Central memory CD8-positive, alpha-beta T cell (primary cell): ENCODE measurements around the gene KHDRBS2.
"Not testable (repeated sequence)": the region's sequence is repeated elsewhere in the genome, so short reads cannot be mapped to it uniquely, and the experiment has no call there.

ENCODE experiments used
- ATAC-seq: fragments of 150-1000 bp; cut with Tn5 transposase; replicated peaks from 2 replicates; pipeline ENCODE4 v1.10.0; 2022; ENCODE audit warnings: mild to moderate bottlenecking, moderate FRiP score, moderate number of reproducible peaks; ENCODE audit not compliant: poor library complexity, severe bottlenecking; ENCODE audit errors: extremely low read depth
- DNase-seq, 2 donors: peaks; one replicate each; pipeline ENCODE4 v3.0.0; 2021; ENCODE audit warnings: low spot score in 2 of 2
- H3K27ac Mint-ChIP-seq: one replicate; pipeline ENCODE4 v1.8.0; 2022; ENCODE audit warnings: low read depth, mild to moderate bottlenecking, moderate library complexity, mixed read lengths
- H3K27me3 Mint-ChIP-seq: one replicate; pipeline ENCODE4 v1.8.0; 2022; ENCODE audit warnings: mixed read lengths
- H3K36me3 Mint-ChIP-seq: one replicate; pipeline ENCODE4 v1.8.0; 2022; ENCODE audit warnings: mild to moderate bottlenecking, moderate library complexity, mixed read lengths; ENCODE audit not compliant: insufficient read depth
- H3K4me1 Mint-ChIP-seq: one replicate; pipeline ENCODE4 v1.8.0; 2022; ENCODE audit warnings: mixed read lengths
- H3K4me3 Mint-ChIP-seq: one replicate; pipeline ENCODE4 v1.8.0; 2022; ENCODE audit warnings: mild to moderate bottlenecking, moderate library complexity, mixed read lengths
- H3K9me3 Mint-ChIP-seq: one replicate; pipeline ENCODE4 v1.8.0; 2022; ENCODE audit warnings: mixed read lengths

Gene KHDRBS2

GRCh38 chr6:61869632-61870400 lies 416.2 kb downstream of the KHDRBS2 start:
- no peaks in the 10 kb centered on the region for H3K27me3 Mint-ChIP-seq
- H3K27ac Mint-ChIP-seq = no peak overlapping the region
- no peaks in the 10 kb centered on the region for H3K4me1 Mint-ChIP-seq
- DNase-seq (no peak), ATAC-seq (no peak)
- no peak overlapping the region for H3K4me3 Mint-ChIP-seq
- H3K36me3 Mint-ChIP-seq = peaks cover 2% of the 10 kb centered on the region
- H3K9me3 Mint-ChIP-seq = peaks cover 19% of the 10 kb centered on the region

- DNase-seq = no peak
- Mint-ChIP-seq H3K4me3 (no peak overlapping the region), H3K27me3 (no peaks in the 10 kb centered on the region), H3K4me1 (no peaks in the 10 kb centered on the region), H3K27ac (no peak overlapping the region), H3K36me3 (peaks cover 2% of the 10 kb centered on the region), H3K9me3 (peaks cover 27% of the 10 kb centered on the region)
- no peak for ATAC-seq
These were observed 417.4 kb downstream of the KHDRBS2 start for GRCh38 chr6:61868507-61869080.

- Mint-ChIP-seq H3K4me1 (no peaks in the 10 kb centered on the region), H3K36me3 (peaks cover 2% of the 10 kb centered on the region), H3K9me3 (peaks cover 37% of the 10 kb centered on the region), H3K4me3 (no peak overlapping the region), H3K27ac (no peak overlapping the region), H3K27me3 (no peaks in the 10 kb centered on the region)
- ATAC-seq (no peak), DNase-seq (no peak)
These were observed 418.4 kb downstream of the KHDRBS2 start for GRCh38 chr6:61867635-61868034.

GRCh38 chr6:61857541-61857940 lies 428.5 kb downstream of the KHDRBS2 start:
- Mint-ChIP-seq H3K36me3 (no peaks in the 10 kb centered on the region), H3K27ac (no peak overlapping the region), H3K4me3 (no peak overlapping the region), H3K9me3 (peaks cover 13% of the 10 kb centered on the region), H3K4me1 (no peaks in the 10 kb centered on the region), H3K27me3 (no peaks in the 10 kb centered on the region)
- no peak for ATAC-seq
- no peak for DNase-seq

GRCh38 chr6:61841958-61842357 lies 444.1 kb downstream of the KHDRBS2 start:
- Mint-ChIP-seq H3K9me3 (peaks cover 12% of the 10 kb centered on the region), H3K27ac (no peak overlapping the region), H3K4me3 (no peak overlapping the region), H3K27me3 (no peaks in the 10 kb centered on the region), H3K36me3 (no peaks in the 10 kb centered on the region), H3K4me1 (no peaks in the 10 kb centered on the region)
- ATAC-seq (no peak), DNase-seq (no peak)

GRCh38 chr6:61835237-61835636 lies 450.8 kb downstream of the KHDRBS2 start:
- no peak overlapping the region for H3K4me3 Mint-ChIP-seq

GRCh38 chr6:61833176-61833755 lies 452.8 kb downstream of the KHDRBS2 start:
- DNase-seq (no peak), ATAC-seq (no peak)
- no peak overlapping the region for H3K4me3 Mint-ChIP-seq
- no peak overlapping the region for H3K27ac Mint-ChIP-seq
- peaks cover 8% of the 10 kb centered on the region for H3K9me3 Mint-ChIP-seq
- H3K36me3 Mint-ChIP-seq = no peaks in the 10 kb centered on the region
- H3K4me1 Mint-ChIP-seq = no peaks in the 10 kb centered on the region
- no peaks in the 10 kb centered on the region for H3K27me3 Mint-ChIP-seq

More at GRCh38 chr6:61835237-61835636, 450.8 kb downstream of the KHDRBS2 start:
- Mint-ChIP-seq H3K27me3 (no peaks in the 10 kb centered on the region), H3K36me3 (no peaks in the 10 kb centered on the region), H3K4me1 (no peaks in the 10 kb centered on the region), H3K9me3 (peaks cover 8% of the 10 kb centered on the region), H3K27ac (no peak overlapping the region)
- DNase-seq = no peak
- ATAC-seq = no peak

- H3K9me3 Mint-ChIP-seq = peaks cover 24% of the 10 kb centered on the region
- no peak for DNase-seq
- no peak for ATAC-seq
These were observed 468.3 kb downstream of the KHDRBS2 start for GRCh38 chr6:61817716-61818115.

GRCh38 chr6:61810047-61810446 lies 476.0 kb downstream of the KHDRBS2 start:
- H3K36me3 Mint-ChIP-seq = no peaks in the 10 kb centered on the region
- H3K4me1 Mint-ChIP-seq = no peaks in the 10 kb centered on the region
- no peak overlapping the region for H3K27ac Mint-ChIP-seq
- peaks cover 17% of the 10 kb centered on the region for H3K9me3 Mint-ChIP-seq
- no peak overlapping the region for H3K4me3 Mint-ChIP-seq
- DNase-seq = no peak
- H3K27me3 Mint-ChIP-seq = no peaks in the 10 kb centered on the region
- ATAC-seq = no peak

More at GRCh38 chr6:61817716-61818115, 468.3 kb downstream of the KHDRBS2 start:
- Mint-ChIP-seq H3K4me3 (no peak overlapping the region), H3K27me3 (no peaks in the 10 kb centered on the region), H3K4me1 (no peaks in the 10 kb centered on the region), H3K36me3 (no peaks in the 10 kb centered on the region), H3K27ac (no peak overlapping the region)

GRCh38 chr6:61809004-61809595 lies 476.9 kb downstream of the KHDRBS2 start:
- no peaks in the 10 kb centered on the region for H3K4me1 Mint-ChIP-seq

GRCh38 chr6:61787998-61788397 lies 498.0 kb downstream of the KHDRBS2 start:
- no peaks in the 10 kb centered on the region for H3K4me1 Mint-ChIP-seq
- no peak overlapping the region for H3K4me3 Mint-ChIP-seq
- no peaks in the 10 kb centered on the region for H3K27me3 Mint-ChIP-seq
- no peak for DNase-seq
- ATAC-seq = no peak
- no peak overlapping the region for H3K27ac Mint-ChIP-seq
- H3K36me3 Mint-ChIP-seq = no peaks in the 10 kb centered on the region
- H3K9me3 Mint-ChIP-seq = peaks cover 4% of the 10 kb centered on the region

More at GRCh38 chr6:61809004-61809595, 476.9 kb downstream of the KHDRBS2 start:
- ATAC-seq (no peak), DNase-seq (no peak)
- H3K4me3 Mint-ChIP-seq = no peak overlapping the region
- no peaks in the 10 kb centered on the region for H3K27me3 Mint-ChIP-seq
- no peak overlapping the region for H3K27ac Mint-ChIP-seq
- no peaks in the 10 kb centered on the region for H3K36me3 Mint-ChIP-seq
- peaks cover 20% of the 10 kb centered on the region for H3K9me3 Mint-ChIP-seq

GRCh38 chr6:61769446-61769845 lies 516.6 kb downstream of the KHDRBS2 start:
- not testable (repeated sequence) for H3K27me3 Mint-ChIP-seq, ATAC-seq, H3K27ac Mint-ChIP-seq, H3K4me1 Mint-ChIP-seq, DNase-seq, H3K4me3 Mint-ChIP-seq, H3K36me3 Mint-ChIP-seq
- peaks cover 30% of the 10 kb centered on the region for H3K9me3 Mint-ChIP-seq
